HFFc6 (cell line): ENCODE results near the gene ATG2B. TPM values are rescaled to one million over a fixed set of nuclear protein-coding genes. Genes with fewer than 3 reads are reported as not detected.

Source experiments
- DNase-seq: peaks from one replicate; pipeline ENCODE4 v3.0.0-alpha.2; 2018
- H3K27ac Mint-ChIP-seq: 2 replicates; pipeline ENCODE4 v1.8.0; 2020; ENCODE audit warnings: mild to moderate bottlenecking, mixed read lengths
- H3K27me3 Mint-ChIP-seq: 2 replicates; pipeline ENCODE4 v1.8.0; 2021; ENCODE audit warnings: mild to moderate bottlenecking, moderate library complexity, mixed read lengths; ENCODE audit not compliant: insufficient read depth
- H3K36me3 Mint-ChIP-seq: 2 replicates; pipeline ENCODE4 v1.8.0; 2021; ENCODE audit warnings: low read depth, mixed read lengths
- H3K4me1 Mint-ChIP-seq: 2 replicates; pipeline ENCODE4 v1.8.0; 2020; ENCODE audit warnings: low read depth, mixed read lengths
- H3K4me3 Mint-ChIP-seq: 2 replicates; pipeline ENCODE4 v1.8.0; 2020; ENCODE audit warnings: mild to moderate bottlenecking, moderate library complexity, mixed read lengths
- H3K9me3 Mint-ChIP-seq: 2 replicates; pipeline ENCODE4 v1.8.0; 2020; ENCODE audit warnings: mild to moderate bottlenecking, mixed read lengths
- CTCF ChIP-seq: fragments of 200-600 bp; sonication (generic); IDR thresholded peaks from 2 replicates; pipeline ENCODE4 v1.5.0; 2021; ENCODE audit warnings: antibody characterized with exemption, mild to moderate bottlenecking
- total RNA-seq, 6 experiments: library from RNA; stranded (reverse); fragmentation: NEBNext Ultra II Directional; extraction: Animal tissue kit (Norgen Biotek cat#: 25700); gene quantifications; 2 replicates in 1 of 6; 3 replicates in 5 of 6; pipeline ENCODE4 v1.2.3, GENCODE V29; 2021

ATG2B gene
- total RNA-seq, 6 experiments from 2014 or later = 13.1 to 17.7 (median 15.9) TPM

GRCh38 chr14:96299441-96299840 lies 63.7 kb downstream of the ATG2B start:
- no peak for DNase-seq
- Mint-ChIP-seq H3K36me3 (no peaks in the 10 kb centered on the region), H3K9me3 (no peaks in the 10 kb centered on the region), H3K27ac (no peak overlapping the region), H3K27me3 (no peaks in the 10 kb centered on the region), H3K4me3 (no peak overlapping the region), H3K4me1 (no peaks in the 10 kb centered on the region)
- TF ChIP-seq CTCF = no peak

GRCh38 chr14:96297997-96298515 lies 65.1 kb downstream of the ATG2B start:
- DNase-seq = no peak
- no peak overlapping the region for H3K4me3 Mint-ChIP-seq
- TF ChIP-seq CTCF = no peak
- no peaks in the 10 kb centered on the region for H3K36me3 Mint-ChIP-seq
- no peaks in the 10 kb centered on the region for H3K9me3 Mint-ChIP-seq
- H3K4me1 Mint-ChIP-seq = peaks cover 5% of the 10 kb centered on the region
- no peak overlapping the region for H3K27ac Mint-ChIP-seq
- no peaks in the 10 kb centered on the region for H3K27me3 Mint-ChIP-seq

- no peak overlapping the region for H3K27ac Mint-ChIP-seq
- peak; percentile 21 for DNase-seq
- no peaks in the 10 kb centered on the region for H3K9me3 Mint-ChIP-seq
- no peak overlapping the region for H3K4me3 Mint-ChIP-seq
- no peaks in the 10 kb centered on the region for H3K27me3 Mint-ChIP-seq
- TF ChIP-seq CTCF = peak; percentile 86
- peaks cover 5% of the 10 kb centered on the region for H3K4me1 Mint-ChIP-seq
- no peaks in the 10 kb centered on the region for H3K36me3 Mint-ChIP-seq
These were observed 66.1 kb downstream of the ATG2B start for GRCh38 chr14:96297000-96297399.

- H3K27me3 Mint-ChIP-seq = no peaks in the 10 kb centered on the region
- DNase-seq = no peak
- H3K4me1 Mint-ChIP-seq = peaks cover 5% of the 10 kb centered on the region
- H3K27ac Mint-ChIP-seq = no peak overlapping the region
- H3K36me3 Mint-ChIP-seq = no peaks in the 10 kb centered on the region
- no peaks in the 10 kb centered on the region for H3K9me3 Mint-ChIP-seq
- no peak overlapping the region for H3K4me3 Mint-ChIP-seq
- TF ChIP-seq CTCF = no peak
These were observed 68.9 kb downstream of the ATG2B start for GRCh38 chr14:96294246-96294645.

GRCh38 chr14:96287856-96288255 lies 75.3 kb downstream of the ATG2B start:
- no peak for TF ChIP-seq CTCF
- no peak for DNase-seq
- Mint-ChIP-seq H3K27me3 (no peaks in the 10 kb centered on the region), H3K36me3 (peaks cover 5% of the 10 kb centered on the region; the same call in 1 of the 2 replicates), H3K27ac (no peak overlapping the region), H3K4me1 (peaks cover 7% of the 10 kb centered on the region; the same call in 1 of the 2 replicates), H3K4me3 (no peak overlapping the region), H3K9me3 (no peaks in the 10 kb centered on the region)

GRCh38 chr14:96286251-96286650 lies 76.9 kb downstream of the ATG2B start:
- Mint-ChIP-seq H3K36me3 (peaks cover 5% of the 10 kb centered on the region; the same call in 1 of the 2 replicates), H3K27ac (no peak overlapping the region), H3K4me3 (no peak overlapping the region), H3K4me1 (peaks cover 7% of the 10 kb centered on the region; the same call in 1 of the 2 replicates), H3K27me3 (no peaks in the 10 kb centered on the region), H3K9me3 (no peaks in the 10 kb centered on the region)
- DNase-seq = no peak
- no peak for TF ChIP-seq CTCF
